ENCODE data around the gene KCNQ1. TPM values are rescaled to one million over a fixed set of nuclear protein-coding genes. Genes with fewer than 3 reads are reported as not detected.

The KCNQ1 gene
- total RNA-seq, 2 donors from 2014 or later = 4.4 to 25.3 TPM

DNA sequence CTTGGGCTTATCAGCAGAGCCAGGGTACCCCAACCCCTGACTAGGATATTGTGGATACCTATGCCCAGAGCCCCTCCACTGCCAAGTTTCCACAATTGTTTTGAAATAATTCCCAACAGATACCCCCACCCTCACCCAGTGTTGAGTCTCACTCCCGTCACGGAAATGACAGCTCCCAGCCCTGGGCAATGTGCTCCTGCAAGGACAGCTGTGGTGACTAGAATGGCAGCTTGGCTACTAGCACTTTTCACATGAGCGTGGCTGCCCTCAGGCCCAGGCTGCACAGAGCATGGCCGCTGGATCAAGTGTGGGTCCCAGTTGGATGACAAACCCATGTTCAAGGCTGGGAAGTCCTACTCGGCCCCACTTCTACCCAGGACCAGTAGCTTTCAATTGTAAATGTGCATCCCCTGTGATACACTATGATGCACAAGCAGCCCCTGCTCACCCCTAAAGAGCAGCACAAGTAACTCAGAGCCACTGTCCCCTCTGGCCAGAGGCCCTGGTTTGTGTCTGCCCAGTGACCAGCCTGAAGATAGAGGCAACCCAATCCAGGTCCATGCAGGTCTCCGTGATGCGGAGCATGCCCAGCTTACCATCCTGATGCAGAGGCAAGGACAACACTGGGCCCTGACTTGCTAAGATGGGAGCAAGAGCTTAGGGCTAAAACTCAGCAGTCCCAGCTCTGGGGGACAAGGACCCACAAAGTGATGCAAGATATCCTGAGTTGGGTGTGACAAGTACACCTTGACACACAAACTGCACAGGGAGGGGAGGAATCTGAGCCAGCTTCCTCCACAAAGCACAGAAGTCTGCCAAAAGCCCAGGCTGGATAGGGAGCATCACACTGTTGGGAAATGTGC lies 241.8 kb downstream of the KCNQ1 start:
- ATAC-seq (ENCODE audit: insufficient number of reproducible peaks, low FRiP score, low read depth) (no peak), DNase-seq (ENCODE audit: low spot score) (no peak)
- no peaks in the 10 kb centered on the region for H3K27me3 ChIP-seq (replicated peaks; ENCODE audit: insufficient read depth)
- TF ChIP-seq, protein P1, sequence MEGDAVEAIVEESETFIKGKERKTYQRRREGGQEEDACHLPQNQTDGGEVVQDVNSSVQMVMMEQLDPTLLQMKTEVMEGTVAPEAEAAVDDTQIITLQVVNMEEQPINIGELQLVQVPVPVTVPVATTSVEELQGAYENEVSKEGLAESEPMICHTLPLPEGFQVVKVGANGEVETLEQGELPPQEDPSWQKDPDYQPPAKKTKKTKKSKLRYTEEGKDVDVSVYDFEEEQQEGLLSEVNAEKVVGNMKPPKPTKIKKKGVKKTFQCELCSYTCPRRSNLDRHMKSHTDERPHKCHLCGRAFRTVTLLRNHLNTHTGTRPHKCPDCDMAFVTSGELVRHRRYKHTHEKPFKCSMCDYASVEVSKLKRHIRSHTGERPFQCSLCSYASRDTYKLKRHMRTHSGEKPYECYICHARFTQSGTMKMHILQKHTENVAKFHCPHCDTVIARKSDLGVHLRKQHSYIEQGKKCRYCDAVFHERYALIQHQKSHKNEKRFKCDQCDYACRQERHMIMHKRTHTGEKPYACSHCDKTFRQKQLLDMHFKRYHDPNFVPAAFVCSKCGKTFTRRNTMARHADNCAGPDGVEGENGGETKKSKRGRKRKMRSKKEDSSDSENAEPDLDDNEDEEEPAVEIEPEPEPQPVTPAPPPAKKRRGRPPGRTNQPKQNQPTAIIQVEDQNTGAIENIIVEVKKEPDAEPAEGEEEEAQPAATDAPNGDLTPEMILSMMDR (IDR thresholded peaks at IDR 0.05) = no peak
- H3K4me3 ChIP-seq = no peak overlapping the region
- H3K9me3 ChIP-seq = no peaks in the 10 kb centered on the region
- no peaks in the 10 kb centered on the region for H3K4me1 ChIP-seq (ENCODE audit: control insufficient read depth in 1 of 2, low read depth in 2 of 2)
- H3K36me3 ChIP-seq = no peaks in the 10 kb centered on the region
- no peak overlapping the region for H3K27ac ChIP-seq

DNA sequence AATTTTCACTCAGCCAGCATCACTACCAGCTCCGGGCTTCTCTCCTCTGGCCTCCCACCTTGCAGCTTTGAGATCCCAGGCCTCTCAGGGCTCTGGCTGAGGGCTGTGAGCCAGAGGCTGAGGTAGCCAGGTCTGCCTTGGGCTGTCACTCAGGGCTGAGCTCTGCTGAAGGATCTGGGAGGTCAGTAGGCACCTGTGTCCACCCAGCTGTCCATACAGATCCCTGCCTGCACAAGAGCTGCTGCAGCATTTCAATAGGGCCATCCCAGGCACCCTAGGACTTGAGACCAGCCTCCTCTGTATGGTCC lies 242.4 kb downstream of the KCNQ1 start:
- no peaks in the 10 kb centered on the region for H3K9me3 ChIP-seq
- no peak overlapping the region for H3K4me3 ChIP-seq
- H3K4me1 ChIP-seq (ENCODE audit: control insufficient read depth in 1 of 2, low read depth in 2 of 2) = no peaks in the 10 kb centered on the region
- ATAC-seq (ENCODE audit: insufficient number of reproducible peaks, low FRiP score, low read depth) = no peak
- no peaks in the 10 kb centered on the region for H3K27me3 ChIP-seq (replicated peaks; ENCODE audit: insufficient read depth)
- H3K36me3 ChIP-seq = no peaks in the 10 kb centered on the region
- no peak overlapping the region for H3K27ac ChIP-seq
- no peak for DNase-seq (ENCODE audit: low spot score)
- TF ChIP-seq, protein P1 (IDR thresholded peaks at IDR 0.05) = no peak

DNA sequence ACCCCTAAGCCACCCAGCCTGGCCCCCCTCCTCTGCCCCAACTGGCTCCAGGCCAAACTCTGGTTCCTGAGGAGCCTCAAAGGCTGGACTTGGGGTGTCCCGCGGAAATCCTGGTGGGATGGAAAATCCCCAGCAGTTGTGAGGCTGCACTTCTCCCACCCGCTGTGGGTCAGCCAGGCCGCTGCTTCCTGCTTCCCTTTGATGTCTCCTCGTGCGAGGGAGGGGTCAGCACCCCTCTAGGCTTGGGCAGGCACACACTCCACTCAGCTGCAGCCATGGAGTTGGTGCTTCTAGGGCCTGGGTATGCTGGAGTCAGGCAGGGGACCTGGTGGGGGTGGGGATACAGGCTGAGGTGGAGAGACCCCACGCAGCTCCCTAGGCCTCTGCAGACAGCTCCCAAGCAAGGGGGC lies 243.0 kb downstream of the KCNQ1 start:
- ATAC-seq (ENCODE audit: insufficient number of reproducible peaks, low FRiP score, low read depth) = no peak
- no peaks in the 10 kb centered on the region for H3K36me3 ChIP-seq
- TF ChIP-seq, protein P1 (IDR thresholded peaks at IDR 0.05) = no peak
- DNase-seq (ENCODE audit: low spot score) = no peak
- H3K27me3 ChIP-seq (replicated peaks; ENCODE audit: insufficient read depth) = no peaks in the 10 kb centered on the region
- no peak overlapping the region for H3K4me3 ChIP-seq
- H3K4me1 ChIP-seq (ENCODE audit: control insufficient read depth in 1 of 2, low read depth in 2 of 2) = peaks cover 0 to 1% of the 10 kb centered on the region in 2 donors
- H3K9me3 ChIP-seq = no peaks in the 10 kb centered on the region
- H3K27ac ChIP-seq = no peak overlapping the region

DNA sequence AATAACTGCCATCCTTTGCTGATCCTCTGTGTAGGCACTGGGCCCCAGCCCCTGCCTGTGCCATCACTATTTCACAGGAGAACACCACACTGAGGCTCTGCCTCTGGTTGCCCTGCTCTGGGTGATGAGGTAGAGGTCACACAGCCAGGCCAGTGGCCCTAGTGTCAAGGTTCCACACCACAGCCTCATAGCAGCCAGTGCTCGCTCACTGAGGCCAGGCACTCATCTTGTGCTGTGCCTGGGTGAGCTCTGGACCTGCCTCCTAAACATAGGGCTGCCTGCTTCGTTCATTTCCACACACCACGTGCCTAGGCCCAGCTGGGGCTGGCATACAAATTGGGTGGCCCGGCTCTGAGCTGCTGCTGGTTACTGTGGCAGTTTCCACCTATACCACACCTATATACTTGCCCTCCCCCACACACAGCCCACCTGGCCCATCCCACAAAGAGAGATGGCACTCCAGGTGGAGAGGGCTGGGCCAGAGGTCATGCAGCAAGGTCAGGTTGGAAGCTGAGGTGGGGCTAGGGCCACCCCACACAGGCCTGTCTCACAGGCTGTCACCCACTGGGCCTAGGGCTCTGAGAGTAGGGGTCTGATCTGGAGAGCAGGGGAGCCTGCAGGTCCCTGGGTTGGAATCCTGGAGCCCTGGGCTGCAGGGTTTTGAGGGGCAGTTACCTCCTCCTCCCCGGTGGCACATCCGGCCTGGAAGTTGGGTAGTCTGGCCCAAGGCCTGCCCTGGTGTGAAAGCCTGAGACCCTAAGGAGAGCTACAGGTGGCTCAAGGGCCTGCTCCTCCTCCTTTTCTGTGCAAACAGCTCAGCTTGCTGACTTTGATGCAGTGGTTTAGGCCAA lies 243.8 kb downstream of the KCNQ1 start:
- Histone ChIP-seq H3K36me3 (no peaks in the 10 kb centered on the region), H3K27me3 (replicated peaks; ENCODE audit: insufficient read depth) (no peaks in the 10 kb centered on the region), H3K27ac (no peak overlapping the region), H3K4me1 (ENCODE audit: control insufficient read depth in 1 of 2, low read depth in 2 of 2) (peaks cover 0 to 9% of the 10 kb centered on the region in 2 donors), H3K4me3 (no peak overlapping the region), H3K9me3 (no peaks in the 10 kb centered on the region)
- TF ChIP-seq, protein P1 (IDR thresholded peaks at IDR 0.05) = no peak
- no peak for DNase-seq (ENCODE audit: low spot score)
- ATAC-seq (ENCODE audit: insufficient number of reproducible peaks, low FRiP score, low read depth) = no peak
